Epidermal melanocyte (primary cell): ENCODE data around the gene EFNA2.

Experiments
- DNase-seq: peaks from one replicate; pipeline ENCODE4 v3.0.0; 2011; ENCODE audit warnings: low spot score; ENCODE audit not compliant: insufficient read length

Gene EFNA2

DNA sequence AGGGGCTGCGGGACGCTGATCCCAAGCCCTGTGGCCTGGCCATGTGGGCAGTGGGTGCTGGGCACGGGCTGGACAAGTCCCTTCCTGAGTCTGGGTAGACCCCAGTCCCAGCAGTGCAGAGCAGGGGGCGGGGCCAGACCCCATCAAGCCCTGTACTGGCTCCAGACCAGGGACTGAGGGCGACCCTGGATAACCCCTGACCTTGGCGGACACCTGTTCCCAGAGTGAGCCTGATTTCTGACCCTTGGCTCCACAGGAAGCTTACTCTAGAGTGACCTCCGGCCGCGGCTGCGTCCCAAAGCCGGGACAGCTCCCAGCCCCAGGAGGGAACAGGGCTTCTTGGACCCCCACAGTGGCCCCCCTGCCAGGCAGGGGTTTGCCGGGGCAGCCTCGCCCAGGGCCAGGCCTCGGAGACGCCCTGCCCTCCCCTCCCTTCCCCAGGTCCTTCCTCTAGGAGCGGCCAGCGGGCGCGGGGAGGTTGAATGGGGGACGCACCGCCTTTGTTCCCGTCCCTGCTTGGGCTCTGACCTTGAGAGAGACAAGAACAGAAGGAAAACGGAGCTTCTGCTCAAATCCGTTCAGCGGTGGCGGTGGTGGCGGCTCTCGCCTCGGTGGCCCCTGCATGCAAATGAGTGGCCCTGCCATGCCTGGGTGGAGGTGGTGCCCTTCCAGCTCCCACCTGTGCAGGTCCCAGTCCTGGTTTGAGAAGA is 2.3 kb upstream of the EFNA2 start:
- no peak for DNase-seq

DNA sequence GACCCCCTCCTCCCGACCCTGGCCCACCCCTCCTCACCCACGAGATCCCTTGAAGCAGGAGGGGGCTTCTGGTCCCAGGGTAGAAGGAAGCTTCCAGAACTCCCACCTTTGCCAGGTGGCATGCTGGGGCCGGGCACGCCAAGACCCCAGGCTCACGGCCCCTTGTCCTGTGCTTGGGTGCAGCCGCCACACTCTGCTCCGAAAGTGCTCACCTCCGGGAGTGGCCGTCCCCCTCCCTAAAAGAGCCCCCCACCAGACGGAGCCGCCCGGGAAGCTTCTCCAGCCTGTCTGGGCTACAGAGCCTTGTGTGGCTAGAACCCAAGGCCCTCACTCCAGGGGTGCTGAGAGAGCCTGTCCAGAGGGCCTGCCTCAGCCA is 1.8 kb upstream of the EFNA2 start:
- no peak for DNase-seq

DNA sequence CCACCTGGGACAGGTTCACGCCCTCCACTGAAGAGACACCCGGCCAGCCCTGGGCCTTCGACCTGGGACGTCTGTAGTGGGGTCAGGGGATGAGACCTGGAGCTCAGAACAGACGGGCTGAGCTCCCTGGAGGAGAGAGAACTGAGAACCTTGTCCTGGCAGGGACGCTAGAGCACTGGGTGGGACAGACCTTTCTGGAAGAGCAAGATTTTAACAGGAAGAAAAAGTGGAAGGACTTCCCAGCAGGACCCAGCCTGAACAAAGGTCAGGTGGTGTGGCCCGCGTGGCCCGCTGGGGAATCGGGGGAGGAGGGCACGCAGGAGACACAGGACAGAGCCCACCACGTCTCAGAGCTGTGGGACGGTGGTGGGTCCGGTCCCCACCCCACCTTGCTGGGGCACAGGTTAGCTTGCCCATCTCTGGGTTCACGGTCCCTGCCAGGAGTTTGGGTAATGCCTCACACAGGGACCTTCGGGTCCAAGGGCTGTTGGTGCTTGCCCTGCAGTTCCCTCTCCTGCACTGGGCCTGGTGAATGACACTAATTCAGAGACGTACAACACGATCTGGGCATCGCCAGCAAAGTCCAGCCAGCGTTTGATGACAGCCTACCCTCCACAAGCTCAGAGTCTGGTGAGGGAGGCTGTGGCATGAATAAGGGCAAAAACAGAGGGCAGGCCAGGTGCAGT is 1.2 kb upstream of the EFNA2 start:
- no peak for DNase-seq

DNA sequence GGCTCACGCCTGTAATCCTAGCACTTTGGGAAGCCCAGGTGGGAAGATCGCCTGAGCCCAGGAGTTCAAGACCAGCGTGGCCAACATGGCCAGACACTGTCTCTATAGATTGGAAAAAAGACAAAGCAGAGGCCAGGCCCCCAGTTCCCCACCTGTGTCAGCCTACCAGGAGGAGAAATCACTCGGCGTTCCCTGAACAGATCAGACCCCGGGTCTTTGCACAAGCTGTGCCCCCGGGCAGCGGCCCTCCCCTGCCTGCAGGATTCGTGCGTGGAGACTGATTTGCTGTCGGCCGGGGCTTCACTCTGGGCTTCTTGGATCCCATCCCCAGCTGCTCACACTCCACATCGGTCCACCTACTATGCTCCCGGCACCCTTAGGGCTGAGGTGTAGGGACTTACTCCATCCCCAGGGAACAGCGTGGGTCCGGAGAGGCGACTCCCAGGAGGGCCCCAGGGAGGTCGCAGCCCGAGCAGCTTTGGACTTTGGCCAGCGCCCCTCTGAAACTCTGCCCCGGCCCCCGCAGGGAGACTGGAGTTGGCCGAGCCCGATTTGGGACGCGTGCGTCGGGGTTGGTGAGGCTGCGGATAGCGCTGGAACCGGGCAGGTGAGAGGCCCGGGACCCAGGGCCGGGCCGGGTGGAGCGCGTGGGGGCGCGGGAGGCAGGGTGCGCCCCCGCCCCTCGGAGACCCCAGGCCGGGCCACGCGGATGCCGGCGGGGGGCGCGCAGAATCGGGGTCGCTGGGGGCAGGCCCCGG is 515 bp upstream of the EFNA2 start:
- DNase-seq, result no peak

DNA sequence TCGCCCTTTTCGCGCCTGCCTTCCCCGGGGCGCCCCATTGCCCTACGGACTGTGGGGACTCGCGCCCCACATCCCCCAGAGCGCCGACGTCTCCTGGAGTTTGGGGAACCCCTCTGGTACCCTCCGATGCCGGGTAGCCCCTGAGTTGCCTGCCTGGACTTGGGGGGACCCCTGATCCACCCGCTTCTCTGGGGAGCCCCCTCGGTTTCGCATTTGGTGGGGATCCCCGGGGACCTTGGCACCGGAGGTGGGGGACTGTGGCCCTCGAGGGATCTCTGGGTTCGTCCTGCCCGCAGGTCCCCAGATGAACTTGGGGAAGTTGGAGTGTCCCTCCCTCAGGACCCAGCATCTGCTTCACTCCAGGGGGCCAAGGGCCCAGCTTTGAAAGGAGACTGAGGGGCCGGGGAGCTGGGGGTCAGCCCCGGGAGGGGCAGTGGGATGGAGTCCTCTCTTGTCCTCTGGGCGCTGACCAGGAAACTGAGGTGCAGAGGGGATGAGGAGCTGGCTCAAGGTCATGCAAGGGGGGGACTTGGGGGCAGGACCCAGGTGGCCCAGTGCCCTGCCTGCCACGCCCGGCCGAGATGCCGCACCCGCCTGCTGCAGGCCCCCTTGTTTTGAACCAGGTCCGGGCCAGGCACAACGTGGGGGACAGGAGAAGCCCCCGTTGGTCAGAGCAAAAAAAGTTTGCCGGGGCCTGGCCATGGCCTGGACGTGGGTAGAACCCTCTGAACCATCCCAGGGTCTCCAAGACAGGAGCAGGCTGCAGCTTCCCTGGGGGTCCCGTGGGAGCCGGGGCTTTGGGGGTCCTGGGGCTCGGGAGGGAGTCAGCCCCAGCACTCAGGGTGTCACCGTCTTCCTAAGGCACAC is 1.0 kb downstream of the EFNA2 start:
- no peak for DNase-seq

DNA sequence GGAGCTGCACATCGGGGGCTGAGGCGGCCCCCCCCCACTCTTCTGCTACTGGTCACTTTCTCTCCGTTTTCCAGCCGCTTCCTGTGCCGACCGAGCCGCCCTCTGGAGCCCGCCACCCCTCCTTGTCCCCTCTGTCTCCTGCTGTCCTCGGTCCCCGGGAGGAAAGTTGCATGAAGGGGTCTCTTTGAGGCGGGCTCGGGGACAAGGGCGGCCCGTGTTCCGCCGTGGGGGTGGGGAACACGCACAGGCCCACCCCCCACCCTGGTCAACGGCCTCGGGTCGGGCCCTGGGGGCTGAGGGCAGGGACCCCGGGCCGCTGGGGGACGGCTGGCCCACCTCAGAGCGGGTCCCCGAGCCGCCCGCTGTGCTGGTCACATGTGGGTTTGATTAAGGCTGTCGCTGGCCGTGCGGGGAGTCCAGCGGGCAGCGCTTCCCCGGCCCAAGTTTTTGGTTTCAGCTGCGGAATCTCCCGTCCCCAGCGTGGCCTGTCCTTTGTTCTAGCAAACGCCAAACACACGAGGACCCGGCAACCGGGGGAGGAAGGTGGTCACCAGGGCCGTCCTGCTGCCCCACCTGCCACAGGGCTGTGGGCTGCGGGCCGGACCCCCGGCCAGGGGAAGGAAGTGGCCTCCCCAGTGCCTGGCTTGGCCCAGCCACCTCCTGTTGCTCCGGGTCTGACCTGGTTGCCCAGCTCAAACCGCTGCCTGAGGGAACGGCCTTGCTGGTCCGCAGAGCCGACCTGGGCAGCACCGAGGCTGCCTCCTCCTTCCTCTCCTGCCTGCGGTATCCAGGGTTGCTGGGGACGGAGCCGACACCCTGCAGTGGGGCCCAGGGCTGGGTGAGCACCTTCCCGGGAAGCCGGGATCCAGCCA is 1.9 kb downstream of the EFNA2 start:
- no peak for DNase-seq

DNA sequence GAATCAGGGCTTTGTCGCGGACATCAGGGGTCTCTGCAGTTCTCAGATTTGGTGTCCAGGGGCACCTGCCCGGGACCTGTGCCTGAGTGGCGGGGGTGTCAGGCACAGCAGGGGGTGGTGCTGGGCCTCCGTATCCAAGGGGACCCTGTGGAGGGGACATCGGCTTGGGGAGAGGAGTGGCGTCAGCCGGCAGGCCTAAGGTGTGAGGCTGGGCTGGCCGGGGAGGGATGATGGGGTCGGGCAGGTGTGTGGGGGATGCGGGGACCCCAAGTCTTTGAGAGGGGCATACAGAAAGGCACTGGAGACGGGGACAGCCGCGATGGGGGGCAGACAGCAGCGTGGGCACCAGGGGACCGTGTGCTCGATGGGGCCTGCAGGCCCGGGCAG is 2.5 kb downstream of the EFNA2 start:
- no peak for DNase-seq

DNA sequence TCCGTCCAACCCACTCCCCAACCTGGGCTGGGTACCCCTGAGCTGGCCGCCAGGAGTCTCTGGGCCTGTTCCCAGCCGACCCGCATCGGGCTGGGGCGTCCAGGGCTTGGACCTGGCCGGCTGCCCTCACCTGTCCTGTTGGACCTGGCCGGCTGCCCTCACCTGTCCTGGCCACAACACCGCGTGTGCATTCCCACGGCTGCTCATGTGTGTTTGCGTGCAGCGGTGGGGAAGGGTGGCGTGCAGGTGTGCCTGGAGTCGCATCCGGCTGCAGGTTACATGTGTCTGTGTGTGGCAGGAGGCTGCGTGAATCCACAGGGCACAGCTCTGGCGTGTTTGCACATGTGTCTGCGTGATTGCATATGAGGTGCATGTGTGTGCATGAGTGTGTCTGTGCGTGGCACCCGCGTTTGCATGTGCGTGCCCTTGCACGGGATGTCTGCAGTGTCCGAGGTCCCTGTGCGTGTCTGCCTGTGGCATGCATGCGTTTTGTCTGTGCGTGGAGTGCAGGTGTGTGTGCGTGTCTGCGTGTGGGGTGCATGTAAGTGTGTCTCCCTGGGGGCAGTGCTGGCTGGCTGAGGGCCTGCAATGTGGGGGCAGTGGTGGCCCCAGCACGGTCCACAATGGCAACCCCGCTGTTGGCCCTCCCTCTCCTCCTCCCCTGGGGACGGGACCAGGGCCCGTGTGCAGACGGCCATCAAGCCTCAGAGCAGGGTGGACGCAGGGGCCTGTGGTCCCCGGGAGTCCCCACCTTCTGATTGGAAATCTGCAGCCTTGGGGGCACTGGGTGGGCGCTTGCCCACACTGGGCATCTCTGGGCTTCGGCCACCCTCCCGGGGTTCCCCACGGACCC is 3.4 kb downstream of the EFNA2 start:
- DNase-seq, result no peak

DNA sequence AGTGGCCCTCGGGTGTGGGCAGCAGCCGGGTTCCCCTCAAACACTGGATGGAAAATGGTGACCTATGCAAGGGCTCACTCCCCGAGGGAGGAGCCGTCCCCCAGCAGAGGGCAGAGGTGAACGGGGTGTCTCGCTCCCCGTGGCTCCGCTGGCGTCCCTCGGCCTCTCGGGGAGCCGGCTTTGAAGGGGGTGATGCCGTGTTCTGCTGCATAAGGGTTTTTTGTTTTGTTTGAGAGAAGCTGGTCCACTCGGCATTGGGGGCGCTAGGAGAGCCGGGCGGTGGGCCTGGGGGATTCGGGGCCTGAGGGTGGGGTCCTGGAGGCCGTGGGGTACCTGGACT is 4.0 kb downstream of the EFNA2 start:
- DNase-seq, result no peak

DNA sequence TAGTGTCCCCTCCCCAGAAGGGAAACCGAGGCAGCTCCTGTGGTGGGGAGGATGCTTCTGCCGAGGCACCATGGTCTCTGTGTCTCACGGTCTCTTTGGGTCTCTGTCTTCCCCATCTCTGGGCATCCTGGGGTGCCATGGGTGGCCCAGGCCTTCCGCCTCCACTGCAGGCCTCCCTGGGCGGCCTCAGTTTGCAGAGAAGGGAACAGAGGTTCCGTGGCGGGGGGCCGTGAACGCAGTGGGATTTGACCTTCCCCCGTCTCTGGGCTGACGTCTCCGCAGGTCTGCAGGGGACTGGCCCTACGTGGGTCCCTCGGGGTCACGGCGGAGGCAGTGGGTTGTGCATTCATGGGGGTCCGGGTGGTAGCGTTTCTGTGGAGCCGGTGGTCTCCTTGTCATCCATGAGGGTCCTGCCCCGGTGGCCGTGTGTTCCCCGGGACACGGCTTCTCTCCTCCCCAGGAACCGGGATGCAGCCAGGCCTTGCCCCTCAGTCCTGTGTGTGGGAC is 4.6 kb downstream of the EFNA2 start:
- no peak for DNase-seq

DNA sequence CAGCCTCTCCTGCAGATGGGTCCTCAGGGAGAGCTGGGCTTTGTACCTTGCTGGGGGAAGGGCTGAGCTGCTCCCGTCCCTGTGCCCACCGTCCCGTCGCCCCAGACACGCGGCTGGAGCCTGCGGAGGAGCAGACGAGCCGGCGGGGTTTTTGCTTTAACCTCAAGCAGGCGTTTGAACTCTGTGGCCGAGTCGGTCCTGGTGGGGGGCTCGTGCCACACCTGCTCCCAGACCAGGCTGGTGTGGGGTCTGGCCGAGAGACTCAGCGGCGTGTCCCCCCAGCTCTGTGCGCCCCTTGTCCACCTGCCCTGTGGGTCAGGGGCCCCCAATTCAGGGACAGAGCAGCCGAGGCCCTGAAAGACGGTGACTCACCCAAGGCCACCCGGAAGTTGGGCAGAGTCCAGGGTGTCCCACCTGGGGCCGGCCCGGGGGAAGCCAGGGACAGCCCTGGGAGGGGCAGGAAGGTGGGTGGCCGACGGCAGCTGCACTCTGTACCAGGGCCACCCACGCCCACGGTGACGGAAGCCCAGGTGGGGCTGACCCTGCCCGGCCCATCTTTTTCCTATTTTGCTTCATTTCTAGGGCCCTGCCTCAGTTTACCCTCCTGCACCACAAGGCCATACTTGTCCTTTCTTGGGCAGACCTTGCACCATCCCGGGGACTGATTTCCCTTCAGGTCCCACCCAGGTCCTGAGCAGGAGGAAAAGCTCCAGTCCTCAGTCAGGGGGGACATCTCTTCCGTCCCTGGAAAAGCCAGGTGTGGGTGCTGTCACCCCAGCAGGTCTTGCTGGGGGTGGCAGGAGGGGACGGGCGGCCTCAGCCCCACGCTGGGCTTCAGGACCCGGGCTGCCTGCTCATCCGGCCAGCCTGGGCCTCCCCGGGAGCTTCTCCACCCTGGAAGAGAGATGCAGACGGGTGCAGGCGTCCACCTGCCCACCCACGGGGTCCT is 5.3 kb downstream of the EFNA2 start:
- no peak for DNase-seq

DNA sequence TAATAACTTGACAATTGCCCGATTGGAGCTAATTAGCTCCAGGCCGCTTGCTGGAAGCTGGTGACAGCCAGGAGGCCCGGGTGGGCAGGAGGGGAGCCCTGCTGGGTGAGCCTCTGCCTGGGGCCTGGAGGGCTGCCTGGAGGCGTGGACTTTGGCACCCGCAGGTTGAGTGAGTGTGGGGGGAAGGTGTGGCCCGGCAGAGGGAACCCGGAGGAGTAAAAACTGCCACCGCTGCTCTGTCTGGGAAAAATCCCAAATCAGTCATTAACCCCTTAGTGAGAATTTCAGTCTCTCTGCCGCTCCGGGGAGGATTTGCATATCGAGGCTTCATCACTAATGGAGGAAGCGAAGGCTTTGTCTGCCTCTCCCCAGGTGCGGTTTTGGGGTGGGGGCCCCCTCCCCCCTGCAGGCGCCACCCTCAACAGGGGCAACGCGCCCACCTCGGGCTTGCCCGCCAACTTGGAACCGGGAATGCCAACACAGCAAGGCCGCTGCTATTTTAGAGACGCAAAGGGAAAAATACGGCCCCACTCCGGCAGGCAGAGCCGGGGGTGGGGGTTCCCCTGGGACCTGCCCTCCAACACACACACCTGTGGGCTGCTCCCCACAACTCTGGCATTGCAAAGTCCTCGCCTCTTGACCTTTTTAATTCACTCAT is 6.2 kb downstream of the EFNA2 start:
- no peak for DNase-seq

DNA sequence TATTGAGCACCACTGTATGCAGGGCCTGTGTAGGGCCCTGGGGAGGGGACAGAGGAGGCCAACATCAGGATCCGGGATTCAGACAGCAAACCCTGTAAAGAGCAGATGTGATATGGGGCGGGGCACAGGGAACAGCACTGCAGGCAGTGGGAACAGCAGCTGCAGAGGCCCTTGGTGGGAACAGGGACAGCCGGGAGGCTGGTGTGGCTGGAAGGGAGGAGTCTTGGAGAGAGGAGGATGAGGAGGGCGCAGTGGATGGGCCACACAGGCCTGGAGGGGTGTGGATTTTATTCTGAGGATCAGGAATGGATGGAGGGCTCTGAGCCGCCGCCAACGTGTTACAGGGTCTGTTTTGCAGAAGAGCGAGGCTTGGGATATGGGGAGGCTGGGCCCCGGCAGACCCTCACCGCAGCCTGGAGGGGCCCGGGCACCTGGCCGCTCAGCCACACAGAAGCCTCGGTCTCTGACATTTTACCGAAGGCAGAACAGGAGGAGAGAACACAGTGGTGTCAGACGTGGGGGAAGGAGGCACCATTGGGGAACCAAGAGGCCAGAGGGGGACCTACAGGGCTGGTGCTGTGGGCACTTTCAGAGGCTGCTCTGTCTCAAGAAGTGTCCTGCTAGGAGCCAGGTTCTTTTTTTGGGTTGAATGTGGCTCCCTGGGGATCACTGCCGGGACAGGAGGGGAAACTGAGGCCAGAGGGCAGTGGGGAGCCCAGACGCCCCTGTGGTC is 6.9 kb downstream of the EFNA2 start:
- no peak for DNase-seq

DNA sequence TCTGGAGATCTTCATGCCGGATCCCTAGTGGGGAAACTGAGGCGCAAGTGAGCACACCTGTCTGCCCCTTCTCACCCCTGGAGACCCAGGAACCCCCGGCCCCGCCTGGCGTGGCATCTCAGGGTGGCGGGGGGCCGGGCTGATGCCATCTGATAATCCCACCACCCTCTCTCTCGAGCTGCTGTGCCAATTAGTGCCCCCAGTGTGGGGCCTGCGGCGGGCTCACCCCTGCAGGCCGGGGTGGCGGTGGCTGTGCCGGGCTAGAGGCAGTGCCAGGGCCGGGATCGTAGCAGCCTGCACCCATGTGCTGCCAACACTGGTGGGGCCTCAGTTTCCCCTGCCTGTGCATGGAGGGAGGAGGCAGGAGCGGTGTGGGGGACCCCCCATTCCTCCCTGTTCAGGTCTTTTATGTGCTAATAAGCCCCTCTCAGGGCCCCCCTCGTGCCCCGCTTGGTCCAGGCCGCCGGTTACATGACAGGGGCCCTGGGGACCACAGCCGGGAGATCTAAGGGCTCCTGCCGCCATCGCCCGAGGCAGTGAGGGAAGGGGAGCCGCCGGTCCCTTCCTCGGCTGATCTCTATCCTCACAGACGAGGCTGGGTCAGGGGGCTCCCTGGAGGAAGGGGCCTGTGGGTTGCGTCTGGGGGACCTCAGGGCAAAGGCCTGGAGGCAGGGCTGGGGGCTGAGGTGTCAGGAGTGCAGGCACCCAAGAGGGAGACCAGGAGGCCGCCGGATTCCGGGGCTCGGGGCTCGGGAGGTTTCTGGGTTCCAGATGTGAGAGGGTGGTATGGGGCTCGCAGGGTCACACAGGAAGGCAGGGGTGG is 8.3 kb downstream of the EFNA2 start:
- no peak for DNase-seq

DNA sequence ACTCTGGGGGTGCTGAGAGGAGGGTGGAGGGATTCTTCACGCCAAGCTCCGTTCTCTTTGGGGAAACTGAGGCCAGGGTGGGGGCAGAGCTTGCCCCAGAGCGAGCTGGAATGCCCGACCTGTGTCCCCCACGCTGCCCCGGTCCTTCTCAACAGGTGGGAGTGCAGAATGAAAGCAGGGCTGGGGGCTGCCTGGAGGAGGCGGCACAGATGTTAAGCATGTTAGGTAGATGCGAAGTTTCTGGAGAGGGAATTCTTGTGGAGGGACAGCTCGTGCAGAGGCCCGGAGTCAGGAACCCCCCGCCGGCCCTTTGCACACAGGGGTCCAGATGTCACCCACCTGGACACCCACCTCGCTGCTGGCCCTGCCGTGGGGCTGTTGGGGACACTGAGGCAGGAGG is 9.0 kb downstream of the EFNA2 start:
- no peak for DNase-seq
